Measurements from ENCODE around the gene CIITA. TPM values are rescaled to one million over a fixed set of nuclear protein-coding genes. Genes with fewer than 3 reads are reported as not detected.

Gene CIITA
- total and polyA plus RNA-seq, 4 donors = 11.5 to 59.6 (median 26.6) TPM

GRCh38 chr16:10978124-10978523 is 101.1 kb downstream of the CIITA start:
- Histone ChIP-seq H3K27ac (ENCODE audit: low read depth in 1 of 2, low read length in 1 of 2) (peak overlapping the region in 1 of 2 donors; percentile 21), H3K36me3 (ENCODE audit: control insufficient read depth in 4 of 4, insufficient read depth in 4 of 4, low read length in 4 of 4) (peaks cover 0 to 27% (median 9%) of the 10 kb centered on the region in 4 donors), H3K4me1 (ENCODE audit: control insufficient read depth in 5 of 5, insufficient read depth in 5 of 5, low read length in 5 of 5) (peaks cover 0 to 61% (median 24%) of the 10 kb centered on the region in 5 donors), H3K27me3 (ENCODE audit: control insufficient read depth in 3 of 3, insufficient read depth in 3 of 3, low read length in 2 of 3) (no peaks in the 10 kb centered on the region), H3K9ac (ENCODE audit: insufficient read depth in 1 of 2, low read length in 2 of 2) (no peak overlapping the region), H3K4me3 (no peak overlapping the region), H3K9me3 (ENCODE audit: control insufficient read depth in 4 of 4, insufficient read depth in 3 of 4, low read length in 3 of 4) (no peaks in the 10 kb centered on the region)
- 89 to 93% methylated on average over 6 of the region's 6 CpGs for WGBS, 2 donors
- ATAC-seq (ENCODE audit: insufficient read depth, low FRiP score) (no peak), DNase-seq (no peak)
- no peak for TF ChIP-seq CTCF (IDR thresholded peaks at IDR 0.05; ENCODE audit: control extremely low read depth, extremely low read depth)

- H3K4me3 ChIP-seq = no peak overlapping the region
- WGBS, 2 donors = 78 to 88% methylated on average over 14 of the region's 14 CpGs
- peak overlapping the region in 1 of 2 donors; percentile 54 for H3K9ac ChIP-seq (ENCODE audit: insufficient read depth in 1 of 2, low read length in 2 of 2)
- H3K9me3 ChIP-seq (ENCODE audit: control insufficient read depth in 4 of 4, insufficient read depth in 3 of 4, low read length in 3 of 4) = no peaks in the 10 kb centered on the region
- H3K27me3 ChIP-seq (ENCODE audit: control insufficient read depth in 3 of 3, insufficient read depth in 3 of 3, low read length in 2 of 3) = no peaks in the 10 kb centered on the region
- peaks cover 0 to 57% (median 22%) of the 10 kb centered on the region in 5 donors for H3K4me1 ChIP-seq (ENCODE audit: control insufficient read depth in 5 of 5, insufficient read depth in 5 of 5, low read length in 5 of 5)
- DNase-seq (no peak), ATAC-seq (ENCODE audit: insufficient read depth, low FRiP score) (no peak)
- TF ChIP-seq CTCF (IDR thresholded peaks at IDR 0.05; ENCODE audit: control extremely low read depth, extremely low read depth) = no peak
- peak overlapping the region in 1 of 2 donors; percentile 86 for H3K27ac ChIP-seq (ENCODE audit: low read depth in 1 of 2, low read length in 1 of 2)
- H3K36me3 ChIP-seq (ENCODE audit: control insufficient read depth in 4 of 4, insufficient read depth in 4 of 4, low read length in 4 of 4) = peaks cover 0 to 33% (median 10%) of the 10 kb centered on the region in 4 donors
Observed at GRCh38 chr16:10978871-10979446, 102.0 kb downstream of the CIITA start.

- Histone ChIP-seq H3K9me3 (ENCODE audit: control insufficient read depth in 4 of 4, insufficient read depth in 3 of 4, low read length in 3 of 4) (no peaks in the 10 kb centered on the region), H3K27me3 (ENCODE audit: control insufficient read depth in 3 of 3, insufficient read depth in 3 of 3, low read length in 2 of 3) (no peaks in the 10 kb centered on the region), H3K27ac (ENCODE audit: low read depth in 1 of 2, low read length in 1 of 2) (peak overlapping the region in 1 of 2 donors; percentile 90), H3K36me3 (ENCODE audit: control insufficient read depth in 4 of 4, insufficient read depth in 4 of 4, low read length in 4 of 4) (peaks cover 0 to 33% (median 11%) of the 10 kb centered on the region in 4 donors), H3K4me1 (ENCODE audit: control insufficient read depth in 5 of 5, insufficient read depth in 5 of 5, low read length in 5 of 5) (peaks cover 0 to 57% (median 22%) of the 10 kb centered on the region in 5 donors), H3K9ac (ENCODE audit: insufficient read depth in 1 of 2, low read length in 2 of 2) (peak overlapping the region in 1 of 2 donors; percentile 54), H3K4me3 (no peak overlapping the region)
- ATAC-seq (ENCODE audit: insufficient read depth, low FRiP score) = peak; percentile 53
- 56 to 62% methylated on average over 19 of the region's 19 CpGs for WGBS, 2 donors
- DNase-seq = peak; percentile 69 to 87 (median 84)
- no peak for TF ChIP-seq CTCF (IDR thresholded peaks at IDR 0.05; ENCODE audit: control extremely low read depth, extremely low read depth)
Observed at GRCh38 chr16:10979717-10980601, 103.0 kb downstream of the CIITA start.

Data from lung (tissue), 12 donors.